ENCODE measurements around the gene TP53BP2.

GRCh38 chr1:223837687-223838086 is 8.1 kb downstream of the TP53BP2 start:
- TF ChIP-seq, protein P1, sequence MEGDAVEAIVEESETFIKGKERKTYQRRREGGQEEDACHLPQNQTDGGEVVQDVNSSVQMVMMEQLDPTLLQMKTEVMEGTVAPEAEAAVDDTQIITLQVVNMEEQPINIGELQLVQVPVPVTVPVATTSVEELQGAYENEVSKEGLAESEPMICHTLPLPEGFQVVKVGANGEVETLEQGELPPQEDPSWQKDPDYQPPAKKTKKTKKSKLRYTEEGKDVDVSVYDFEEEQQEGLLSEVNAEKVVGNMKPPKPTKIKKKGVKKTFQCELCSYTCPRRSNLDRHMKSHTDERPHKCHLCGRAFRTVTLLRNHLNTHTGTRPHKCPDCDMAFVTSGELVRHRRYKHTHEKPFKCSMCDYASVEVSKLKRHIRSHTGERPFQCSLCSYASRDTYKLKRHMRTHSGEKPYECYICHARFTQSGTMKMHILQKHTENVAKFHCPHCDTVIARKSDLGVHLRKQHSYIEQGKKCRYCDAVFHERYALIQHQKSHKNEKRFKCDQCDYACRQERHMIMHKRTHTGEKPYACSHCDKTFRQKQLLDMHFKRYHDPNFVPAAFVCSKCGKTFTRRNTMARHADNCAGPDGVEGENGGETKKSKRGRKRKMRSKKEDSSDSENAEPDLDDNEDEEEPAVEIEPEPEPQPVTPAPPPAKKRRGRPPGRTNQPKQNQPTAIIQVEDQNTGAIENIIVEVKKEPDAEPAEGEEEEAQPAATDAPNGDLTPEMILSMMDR (IDR thresholded peaks at IDR 0.05) = no peak
- TF ChIP-seq POLR2A (IDR thresholded peaks at IDR 0.05) = no peak

Measured in uterus (tissue), 2 donors.